ENCODE measurements around the gene WNT4. TPM values are rescaled to one million over a fixed set of nuclear protein-coding genes. Genes with fewer than 3 reads are reported as not detected.

The WNT4 gene
- total RNA-seq, 2 experiments from 2014 or later: not detected

DNA sequence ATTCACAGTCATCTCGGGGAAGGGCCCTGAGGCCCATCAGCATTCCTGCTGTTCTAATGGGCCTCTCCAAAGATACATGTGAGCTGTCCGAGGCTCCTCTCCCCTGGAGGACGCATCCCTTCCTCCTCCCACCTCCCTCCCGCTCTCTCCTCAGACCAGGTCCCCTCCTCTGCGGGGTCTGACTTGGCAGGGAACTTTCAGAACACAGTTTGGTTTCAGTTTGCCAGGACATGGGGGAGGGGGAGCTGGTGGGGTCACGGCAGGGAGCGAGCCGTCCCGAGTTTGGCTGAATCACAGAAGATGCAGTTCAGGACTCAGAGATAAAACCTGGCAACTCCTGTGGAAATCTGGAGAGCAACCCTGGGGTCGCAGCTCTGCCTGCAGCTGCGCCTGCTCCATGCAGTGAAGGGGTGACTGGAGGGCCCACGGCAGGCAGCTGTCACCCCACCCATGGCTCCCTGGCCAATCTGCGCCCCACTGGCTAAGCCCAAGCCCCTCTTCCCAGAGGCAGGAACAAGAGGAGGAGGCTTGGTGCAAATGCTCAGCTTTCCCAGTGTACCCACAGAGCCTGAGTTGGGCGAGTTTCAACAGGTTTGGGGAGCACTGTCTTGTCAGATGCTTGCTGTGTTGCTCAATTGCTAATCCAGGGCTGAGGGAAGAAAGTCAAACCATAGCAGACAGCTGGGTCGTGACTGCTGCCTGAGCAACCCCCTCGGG is 5.7 kb downstream of the WNT4 start:
- ATAC-seq (ENCODE audit: poor library complexity): no peak
- DNase-seq: no peak
- no peaks in the 10 kb centered on the region for H3K9me3 Mint-ChIP-seq
- H3K4me1 Mint-ChIP-seq (ENCODE audit: low read depth): peaks cover 4% of the 10 kb centered on the region
- TF ChIP-seq, protein P1, sequence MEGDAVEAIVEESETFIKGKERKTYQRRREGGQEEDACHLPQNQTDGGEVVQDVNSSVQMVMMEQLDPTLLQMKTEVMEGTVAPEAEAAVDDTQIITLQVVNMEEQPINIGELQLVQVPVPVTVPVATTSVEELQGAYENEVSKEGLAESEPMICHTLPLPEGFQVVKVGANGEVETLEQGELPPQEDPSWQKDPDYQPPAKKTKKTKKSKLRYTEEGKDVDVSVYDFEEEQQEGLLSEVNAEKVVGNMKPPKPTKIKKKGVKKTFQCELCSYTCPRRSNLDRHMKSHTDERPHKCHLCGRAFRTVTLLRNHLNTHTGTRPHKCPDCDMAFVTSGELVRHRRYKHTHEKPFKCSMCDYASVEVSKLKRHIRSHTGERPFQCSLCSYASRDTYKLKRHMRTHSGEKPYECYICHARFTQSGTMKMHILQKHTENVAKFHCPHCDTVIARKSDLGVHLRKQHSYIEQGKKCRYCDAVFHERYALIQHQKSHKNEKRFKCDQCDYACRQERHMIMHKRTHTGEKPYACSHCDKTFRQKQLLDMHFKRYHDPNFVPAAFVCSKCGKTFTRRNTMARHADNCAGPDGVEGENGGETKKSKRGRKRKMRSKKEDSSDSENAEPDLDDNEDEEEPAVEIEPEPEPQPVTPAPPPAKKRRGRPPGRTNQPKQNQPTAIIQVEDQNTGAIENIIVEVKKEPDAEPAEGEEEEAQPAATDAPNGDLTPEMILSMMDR (IDR thresholded peaks at IDR 0.05): no peak
- H3K27ac ChIP-seq (ENCODE audit: low read depth in 1 of 2, low read length in 2 of 2): no peak overlapping the region
- peaks cover 5% of the 10 kb centered on the region for H3K4me1 ChIP-seq (ENCODE audit: insufficient read depth, low read length)
- H3K27me3 Mint-ChIP-seq: peaks cover 35% of the 10 kb centered on the region
- ChIA-PET CTCF (no interaction called here), POLR2A (interaction anchor here (0.6 kb wide), 1 partner anchor 39 kb away, joined by 4 read pairs; no protein-coding TSS in a partner anchor)
- H3K4me3 ChIP-seq (ENCODE audit: low read length): no peak overlapping the region
- H3K36me3 Mint-ChIP-seq (ENCODE audit: low read depth): no peaks in the 10 kb centered on the region
- intact Hi-C loops (cut with DNase I, micrococcal nuclease): loop anchor here in 1 of 2 experiments (10.0 kb wide), 1 partner anchor 138 kb away; no protein-coding TSS in a partner anchor
- no peak overlapping the region for H3K4me3 Mint-ChIP-seq
- H3K9me3 ChIP-seq (ENCODE audit: control insufficient read depth in 1 of 2, insufficient read depth in 1 of 2, low read length in 2 of 2): peaks cover 0 to 17% of the 10 kb centered on the region in 2 experiments
- H3K27me3 ChIP-seq (ENCODE audit: control insufficient read depth in 1 of 2, insufficient read depth in 2 of 2, low read length in 2 of 2): peaks cover 8 to 20% of the 10 kb centered on the region in 2 experiments
- H3K27ac Mint-ChIP-seq: no peak overlapping the region
- no peaks in the 10 kb centered on the region for H3K36me3 ChIP-seq (ENCODE audit: insufficient read depth, low read length)

DNA sequence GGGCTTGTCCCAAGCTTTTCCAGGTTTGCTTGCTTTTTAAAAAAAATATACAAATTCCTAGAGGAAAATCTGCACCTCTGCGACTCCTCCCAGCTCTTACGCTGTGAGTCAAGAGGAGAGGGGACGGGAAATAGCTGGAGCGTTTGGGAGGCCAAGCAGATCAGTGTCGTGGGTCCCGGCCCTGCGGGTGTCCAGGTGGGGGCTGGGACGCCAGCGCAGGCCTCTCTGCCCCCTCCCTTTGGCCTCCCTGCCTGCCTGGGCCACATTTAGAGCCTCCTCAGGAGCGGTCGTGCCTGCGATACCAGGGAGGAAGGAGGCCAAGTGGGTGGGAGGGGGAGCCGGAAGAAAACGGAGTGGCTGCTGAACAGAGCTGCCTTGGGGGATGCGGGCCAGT is 9.0 kb downstream of the WNT4 start:
- CTCF ChIA-PET: no interaction called here

DNA sequence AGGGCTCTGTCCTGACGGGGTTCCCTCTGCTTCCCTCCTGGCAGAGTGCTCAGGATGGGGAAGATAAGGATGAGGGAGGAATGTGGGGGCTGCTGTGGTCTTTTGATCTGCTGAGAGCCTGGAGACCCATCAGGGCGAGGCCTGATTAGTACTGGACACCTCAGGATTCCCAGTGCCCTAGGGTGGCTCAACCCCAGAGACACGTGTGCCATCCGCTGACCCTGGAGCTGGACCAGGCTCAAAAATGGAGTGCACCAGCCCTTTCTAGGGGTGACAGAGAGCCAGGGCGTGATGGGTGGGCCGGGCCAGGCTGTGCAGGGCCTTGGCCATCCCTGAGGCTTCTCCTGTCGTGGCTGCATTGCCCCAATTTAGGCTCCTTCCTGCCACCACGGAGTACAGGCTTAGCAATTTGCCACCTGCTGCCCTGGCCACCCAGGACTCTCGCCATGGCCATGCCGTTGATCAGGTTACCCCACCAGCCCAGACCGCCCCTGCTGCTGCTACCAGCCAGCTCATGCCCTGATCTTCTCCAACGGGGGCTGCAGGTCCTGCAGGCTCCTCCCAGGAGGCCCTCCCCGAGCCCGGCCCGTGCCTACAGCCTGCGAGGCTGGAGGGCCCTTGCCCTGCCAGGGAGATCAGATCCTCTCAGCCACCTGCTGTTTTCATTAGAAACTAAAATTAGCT is 9.5 kb downstream of the WNT4 start:
- ChIA-PET POLR2A (no interaction called here), CTCF (no interaction called here)
- H3K4me1 ChIP-seq (ENCODE audit: insufficient read depth, low read length): peaks cover 3% of the 10 kb centered on the region
- no peaks in the 10 kb centered on the region for H3K9me3 Mint-ChIP-seq
- no peak overlapping the region for H3K4me3 Mint-ChIP-seq
- TF ChIP-seq, protein P1 (IDR thresholded peaks at IDR 0.05): no peak
- H3K36me3 Mint-ChIP-seq (ENCODE audit: low read depth): no peaks in the 10 kb centered on the region
- DNase-seq (no peak), ATAC-seq (ENCODE audit: poor library complexity) (no peak)
- peaks cover 15% of the 10 kb centered on the region for H3K27me3 Mint-ChIP-seq
- no peaks in the 10 kb centered on the region for H3K36me3 ChIP-seq (ENCODE audit: insufficient read depth, low read length)
- intact Hi-C loops (cut with DNase I, micrococcal nuclease): loop anchor here (2.0 to 10.0 kb wide), 4 partner anchors 141 to 829 kb away; partner anchors contain the start of gene C1QC (in 1 of the 2)
- no peak overlapping the region for H3K27ac ChIP-seq (ENCODE audit: low read depth in 1 of 2, low read length in 2 of 2)
- no peaks in the 10 kb centered on the region for H3K27me3 ChIP-seq (ENCODE audit: control insufficient read depth in 1 of 2, insufficient read depth in 2 of 2, low read length in 2 of 2)
- H3K27ac Mint-ChIP-seq: no peak overlapping the region
- no peak overlapping the region for H3K4me3 ChIP-seq (ENCODE audit: low read length)
- peaks cover 4% of the 10 kb centered on the region for H3K4me1 Mint-ChIP-seq (ENCODE audit: low read depth)
- no peaks in the 10 kb centered on the region for H3K9me3 ChIP-seq (ENCODE audit: control insufficient read depth in 1 of 2, insufficient read depth in 1 of 2, low read length in 2 of 2)

More for the DNA sequence above, 9.0 kb downstream of the WNT4 start:
- Histone ChIP-seq H3K27me3 (ENCODE audit: control insufficient read depth in 1 of 2, insufficient read depth in 2 of 2, low read length in 2 of 2) (no peaks in the 10 kb centered on the region), H3K27ac (ENCODE audit: low read depth in 1 of 2, low read length in 2 of 2) (no peak overlapping the region), H3K9me3 (ENCODE audit: control insufficient read depth in 1 of 2, insufficient read depth in 1 of 2, low read length in 2 of 2) (peaks cover 0 to under 1% of the 10 kb centered on the region in 2 experiments), H3K4me3 (ENCODE audit: low read length) (no peak overlapping the region), H3K36me3 (ENCODE audit: insufficient read depth, low read length) (no peaks in the 10 kb centered on the region), H3K4me1 (ENCODE audit: insufficient read depth, low read length) (peaks cover 3% of the 10 kb centered on the region)
- intact Hi-C loops (cut with DNase I, micrococcal nuclease): loop anchor here (2.0 to 10.0 kb wide), 4 partner anchors 141 to 828 kb away; partner anchors contain the start of gene C1QC (in 1 of the 2)
- Mint-ChIP-seq H3K4me1 (ENCODE audit: low read depth) (peaks cover 4% of the 10 kb centered on the region), H3K36me3 (ENCODE audit: low read depth) (no peaks in the 10 kb centered on the region), H3K27me3 (peaks cover 17% of the 10 kb centered on the region), H3K4me3 (no peak overlapping the region), H3K27ac (no peak overlapping the region), H3K9me3 (no peaks in the 10 kb centered on the region)
- TF ChIP-seq, protein P1 (IDR thresholded peaks at IDR 0.05): no peak
- POLR2A ChIA-PET: no interaction called here
- DNase-seq (no peak), ATAC-seq (ENCODE audit: poor library complexity) (no peak)

All from CD4-positive, alpha-beta T cell (primary cell).